Islet precursor cell (in vitro differentiated cells): Measurements from ENCODE around the gene CT45A1.
"Not testable (repeated sequence)": the region's sequence is repeated elsewhere in the genome, so short reads cannot be mapped to it uniquely, and the experiment has no call there.

Experiments used
- DNase-seq: peaks from one replicate; pipeline ENCODE4 v3.0.0-alpha.2; 2018

CT45A1 gene, protein sequence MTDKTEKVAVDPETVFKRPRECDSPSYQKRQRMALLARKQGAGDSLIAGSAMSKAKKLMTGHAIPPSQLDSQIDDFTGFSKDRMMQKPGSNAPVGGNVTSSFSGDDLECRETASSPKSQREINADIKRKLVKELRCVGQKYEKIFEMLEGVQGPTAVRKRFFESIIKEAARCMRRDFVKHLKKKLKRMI

DNA sequence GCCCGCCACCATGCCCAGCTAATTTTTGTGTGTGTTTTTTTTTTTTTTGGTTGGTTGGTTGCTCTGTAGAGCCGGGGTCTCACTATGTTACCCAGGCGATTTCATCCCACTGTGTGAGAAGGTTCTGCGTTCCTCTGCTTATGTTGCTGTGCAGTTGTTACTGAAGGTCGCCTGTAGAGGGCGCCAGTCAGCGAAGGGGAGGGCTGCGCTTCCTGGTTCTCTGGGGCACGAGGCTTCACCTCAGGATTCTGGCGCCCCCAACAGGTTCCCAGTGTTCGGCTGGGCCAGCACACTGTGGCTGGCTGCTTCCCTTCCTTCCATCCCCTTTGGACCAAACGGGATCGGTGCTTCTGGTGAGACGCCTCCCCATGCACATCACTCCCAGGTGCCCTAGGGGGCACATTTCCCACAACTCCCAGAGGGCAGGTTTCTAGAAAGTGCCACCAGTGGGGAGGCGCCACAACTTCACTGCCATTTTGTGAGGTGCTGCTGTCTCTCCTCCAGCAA is at the start of gene CT45A1:
TSS of gene CT45A1 (plus strand) at position 457 of the 507 bp plus-strand sequence. CDS start 5,302 bp downstream, outside the sequence.
- DNase-seq: not testable (repeated sequence)

DNA sequence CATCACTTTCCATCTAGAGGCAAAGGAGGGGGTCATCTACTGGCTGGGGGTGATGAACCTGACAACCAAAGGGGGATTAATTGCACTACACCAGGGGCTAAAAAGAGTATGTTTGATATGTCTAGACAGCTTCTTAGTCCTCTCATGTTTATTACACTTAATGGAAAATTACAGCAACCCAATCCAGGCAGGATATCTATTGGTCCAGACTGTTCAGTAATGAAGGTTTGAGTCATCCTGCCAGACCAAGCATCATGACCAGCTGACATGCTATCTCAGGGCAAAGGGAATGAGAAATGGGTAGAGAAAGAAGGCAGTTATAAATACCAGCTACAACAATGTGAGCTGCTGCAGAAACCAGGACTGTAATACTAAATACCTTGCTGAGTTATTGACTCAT is 40.5 kb upstream of the CT45A1 start:
- DNase-seq: not testable (repeated sequence)

DNA sequence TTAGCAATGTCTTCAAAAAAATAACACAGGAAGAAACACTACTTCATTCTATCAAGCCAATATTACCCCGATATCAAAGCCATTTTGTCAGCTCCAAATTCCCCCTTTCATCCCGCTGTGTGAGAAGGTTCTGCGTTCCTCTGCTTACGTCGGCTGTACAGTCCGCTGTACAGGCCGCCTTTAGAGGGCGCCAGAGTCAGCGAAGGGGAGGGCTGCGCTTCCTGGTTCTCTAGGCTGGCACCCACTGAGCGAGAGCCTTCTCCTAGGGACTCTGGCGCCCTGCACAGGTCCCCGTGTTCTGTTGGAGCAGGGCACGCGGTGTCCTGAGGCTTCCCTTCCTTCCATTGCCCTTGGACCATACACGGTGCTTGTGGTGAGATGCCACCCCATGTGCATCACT is 25.3 kb upstream of the CT45A1 start:
- peak; percentile 55 for DNase-seq

DNA sequence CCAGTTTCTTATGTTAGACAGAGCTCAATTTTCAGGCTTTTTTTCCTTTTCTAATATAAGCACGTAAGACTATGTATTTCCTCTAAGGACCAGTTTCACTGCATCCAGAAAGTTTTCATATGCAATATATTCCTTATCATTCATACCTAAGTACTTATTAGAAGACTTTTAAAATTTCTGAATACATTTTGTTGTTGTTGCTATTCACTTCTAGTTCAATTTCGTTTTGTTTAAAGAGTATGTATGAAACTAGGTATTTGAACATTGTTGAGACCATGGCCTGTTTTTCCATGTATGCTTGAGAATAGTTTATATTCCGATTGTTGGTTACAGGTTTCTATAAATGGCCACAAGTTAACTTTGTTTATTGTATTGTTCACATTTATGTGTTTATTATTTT is 18.0 kb upstream of the CT45A1 start:
- DNase-seq: no peak

DNA sequence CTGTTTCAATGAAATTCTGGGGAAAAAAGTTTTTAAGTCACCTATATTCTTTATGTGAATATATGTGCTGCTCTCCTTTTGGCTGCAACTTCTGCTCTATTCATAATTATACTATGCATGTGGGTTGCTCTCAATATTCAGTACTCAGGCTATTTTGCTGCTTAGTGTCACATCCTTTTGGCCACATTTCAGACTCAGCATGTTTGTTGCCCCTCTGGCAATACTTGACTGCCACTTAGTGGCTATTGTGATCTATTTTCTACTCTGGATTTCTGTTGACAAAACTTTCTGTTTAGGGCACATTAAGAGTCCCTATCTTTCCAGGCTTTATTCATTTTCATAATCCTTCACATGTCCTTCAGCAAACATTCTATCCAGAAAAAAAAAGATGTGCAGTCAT is 15.8 kb upstream of the CT45A1 start:
- no peak for DNase-seq

DNA sequence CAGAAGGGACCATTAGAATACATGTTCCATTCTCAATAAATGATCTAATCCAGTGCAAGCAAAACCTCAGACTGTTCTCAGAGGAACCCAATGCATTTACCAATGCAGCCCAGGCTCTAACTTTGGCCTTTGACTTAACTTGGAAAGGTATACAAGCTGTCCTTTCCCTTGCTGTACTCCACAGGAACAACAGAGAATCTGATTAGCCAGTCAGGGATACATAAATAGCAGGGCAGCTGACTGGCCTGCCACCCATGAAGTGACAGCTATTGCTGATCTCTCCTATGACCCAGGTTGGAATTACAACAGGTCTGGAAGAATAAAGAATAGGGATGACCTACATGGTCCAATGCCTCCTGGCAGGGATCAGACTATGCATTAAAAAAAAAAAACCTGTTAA is 14.5 kb upstream of the CT45A1 start:
- DNase-seq: no peak

DNA sequence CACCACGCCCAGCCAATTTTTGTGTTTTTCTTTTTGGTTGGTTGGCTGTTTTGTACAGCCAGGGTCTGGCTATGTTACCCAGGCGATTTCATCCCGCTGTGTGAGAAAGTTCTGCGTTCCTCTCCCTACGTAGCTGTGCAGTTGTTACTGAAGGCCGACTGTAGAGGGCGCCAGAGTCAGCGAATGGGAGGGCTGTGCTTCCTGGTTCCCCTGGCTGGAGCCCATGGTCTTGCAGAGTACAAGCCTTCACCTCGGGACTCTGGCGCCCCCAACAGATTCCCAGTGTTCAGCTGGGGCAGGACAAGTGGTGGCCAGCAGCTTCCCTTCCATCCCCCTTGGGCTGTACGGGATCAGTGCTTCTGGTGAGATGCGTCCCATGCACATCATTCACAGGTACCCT is 5.6 kb upstream of the CT45A1 start:
- DNase-seq: peak; percentile 56

DNA sequence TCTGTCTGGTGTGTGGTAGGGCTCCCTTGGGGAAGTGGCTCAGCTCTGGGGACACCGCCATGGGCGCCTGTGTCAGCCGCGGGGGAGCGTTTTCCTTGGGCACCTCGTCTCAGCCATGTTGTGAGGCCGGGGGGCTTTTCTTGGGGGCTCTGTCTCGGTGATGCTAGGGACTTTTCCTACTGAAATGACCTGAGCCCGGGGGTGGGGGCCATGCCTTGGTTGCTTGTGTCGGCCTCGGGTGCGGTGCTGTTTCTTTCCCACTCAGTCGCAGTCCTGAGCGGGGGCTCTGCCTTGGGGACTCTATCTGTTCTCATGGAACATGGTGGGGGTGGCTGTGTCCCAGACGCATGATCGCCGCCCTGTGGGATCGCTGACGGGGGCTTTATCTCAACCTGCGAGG is 356 bp downstream of the CT45A1 start:
- DNase-seq: no peak

DNA sequence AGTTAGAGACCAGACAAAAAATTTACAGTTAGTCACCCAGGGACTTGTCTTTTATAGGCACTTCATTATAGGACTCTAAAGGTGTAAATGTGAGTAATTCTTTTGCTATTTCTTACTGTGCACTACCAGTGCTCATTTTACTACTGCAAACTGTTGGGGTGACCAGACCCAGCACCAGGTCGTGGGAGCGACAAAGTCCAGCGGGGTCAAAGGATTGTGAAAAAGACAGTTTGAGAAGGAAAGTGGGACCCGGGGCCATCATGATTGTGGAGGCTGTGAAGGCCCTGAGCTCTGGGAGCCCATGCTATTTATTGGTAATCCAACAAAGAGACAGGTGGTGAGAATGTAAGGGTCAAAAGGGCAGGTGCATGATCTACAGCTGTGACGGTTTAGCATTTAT is 21.2 kb downstream of the CT45A1 start:
- DNase-seq: not testable (repeated sequence)

DNA sequence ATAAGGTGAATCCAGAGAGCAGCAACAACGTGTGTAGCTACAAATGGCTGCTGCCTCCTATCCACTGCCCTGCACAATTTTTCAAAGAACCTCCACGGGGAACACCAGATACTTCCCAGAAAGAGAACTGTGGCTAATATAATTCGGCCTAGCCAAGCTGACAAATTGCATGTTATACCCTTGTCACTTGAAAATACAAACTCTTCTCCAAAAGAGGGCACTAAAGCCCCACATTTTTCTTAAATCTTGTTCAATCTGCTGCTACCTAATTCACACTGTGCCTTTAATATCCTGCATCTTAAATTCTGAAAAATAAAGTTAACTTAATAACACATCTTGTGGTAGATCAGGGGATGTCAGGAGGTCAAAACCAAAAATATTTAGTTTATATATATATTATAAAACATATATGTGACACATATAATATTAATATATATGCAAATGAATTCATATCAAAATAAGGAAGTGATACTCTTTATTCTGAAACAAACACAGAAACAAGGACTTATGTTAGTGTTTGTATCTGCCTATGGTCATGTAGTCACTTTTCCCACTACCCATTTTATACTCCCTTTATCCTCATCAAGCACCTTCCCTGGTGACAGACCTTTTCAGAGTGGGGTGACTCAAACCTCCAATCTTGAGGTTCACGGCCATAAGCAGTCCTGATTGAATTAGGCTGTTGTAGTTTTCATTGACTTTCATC is 24.1 kb downstream of the CT45A1 start:
- DNase-seq: no peak

DNA sequence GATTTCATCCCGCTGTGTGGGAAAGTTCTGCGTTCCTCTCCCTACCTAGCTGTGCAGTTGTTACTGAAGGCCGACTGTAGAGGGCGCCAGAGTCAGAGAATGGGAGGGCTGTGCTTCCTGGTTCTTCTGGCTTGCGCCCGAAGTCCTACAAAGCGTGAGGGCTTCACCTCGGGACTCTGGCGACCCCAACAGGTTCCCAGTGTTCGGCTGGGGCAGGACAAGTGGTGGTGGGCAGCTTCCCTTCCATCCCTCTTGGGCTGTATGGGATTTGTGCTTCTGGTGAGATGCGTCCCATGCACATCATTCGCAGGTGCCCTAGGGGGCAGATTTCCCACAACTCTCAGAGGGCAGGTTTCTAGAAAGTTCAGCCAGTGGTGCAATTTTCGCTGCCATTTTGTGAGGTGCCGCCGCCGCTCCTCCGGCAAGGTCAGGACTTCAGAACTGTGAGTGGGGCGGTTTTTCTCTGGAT is 27.3 kb downstream of the CT45A1 start:
- DNase-seq: no peak

DNA sequence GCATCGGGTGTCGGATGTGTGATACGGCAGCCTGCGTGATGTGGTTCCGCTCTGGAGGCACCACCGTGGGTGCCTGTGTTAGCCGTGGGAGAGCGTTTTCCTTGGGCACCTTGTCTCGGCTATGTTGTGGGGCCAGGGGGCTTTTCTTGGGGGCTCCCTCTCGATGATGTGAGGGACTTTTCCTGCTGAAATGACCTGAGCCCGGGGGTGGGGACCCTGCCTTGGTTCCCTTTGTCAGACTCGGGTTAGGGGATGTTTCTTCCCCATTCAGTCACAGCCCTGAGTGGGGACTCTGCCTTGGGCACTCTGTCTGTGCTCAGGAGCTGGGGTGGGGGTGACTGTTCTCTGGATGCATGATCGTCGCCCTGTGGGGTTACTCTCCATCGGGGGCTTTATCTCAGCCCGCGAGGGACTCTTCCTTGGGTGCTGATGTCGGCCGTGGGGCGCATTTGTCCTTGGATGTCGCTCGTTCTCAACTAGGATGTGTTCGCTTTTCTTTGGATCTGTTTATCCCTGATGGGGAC is 27.8 kb downstream of the CT45A1 start:
- DNase-seq: no peak

DNA sequence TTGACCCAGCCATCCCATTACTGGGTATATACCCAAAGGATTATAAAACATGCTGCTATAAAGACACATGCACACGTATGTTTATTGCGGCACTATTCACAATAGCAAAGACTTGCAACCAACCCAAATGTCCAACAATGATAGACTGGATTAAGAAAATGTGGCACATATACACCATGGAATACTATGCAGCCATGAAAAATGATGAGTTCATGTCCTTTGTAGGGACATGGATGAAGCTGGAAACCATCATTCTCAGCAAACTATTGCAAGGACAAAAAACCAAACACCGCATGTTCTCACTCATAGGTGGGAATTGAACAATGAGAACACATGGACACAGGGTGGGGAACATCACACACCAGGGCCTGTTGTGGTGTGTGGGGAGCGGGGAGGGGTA is 31.3 kb downstream of the CT45A1 start:
- DNase-seq: not testable (repeated sequence)

DNA sequence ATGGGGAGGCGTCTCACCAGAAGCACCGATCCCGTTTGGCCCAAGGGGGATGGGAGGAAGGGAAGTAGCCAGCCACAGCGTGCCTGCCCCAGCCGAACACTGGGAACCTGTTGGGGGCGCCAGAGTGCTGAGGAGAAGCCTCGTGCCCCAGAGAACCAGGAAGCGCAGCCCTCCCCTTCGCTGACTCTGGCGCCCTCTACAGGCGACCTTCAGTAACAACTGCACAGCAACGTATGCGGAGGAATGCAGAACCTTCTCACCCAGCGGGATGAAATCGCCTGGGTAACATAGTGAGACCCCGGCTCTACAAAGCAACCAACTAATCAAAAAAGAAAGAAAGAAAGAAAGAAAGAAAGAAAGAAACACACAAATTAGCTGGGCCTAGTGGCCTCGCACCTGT is 54.7 kb downstream of the CT45A1 start, which contains the start of gene CT45A3:
TSS of gene CT45A3 (minus strand) at position 101 of the 400 bp plus-strand sequence. CDS start 3,747 bp downstream, outside the sequence.
- not testable (repeated sequence) for DNase-seq
